ENCODE data around the gene MLXIP. TPM values are rescaled to one million over a fixed set of nuclear protein-coding genes. Genes with fewer than 3 reads are reported as not detected.

MLXIP gene
- total RNA-seq, 4 donors from 2014 or later: 99.5 to 302 (median 151) TPM

- in situ Hi-C loops (cut with MboI; ENCODE audit: low pct_ligation_motif_present in 1 of 4, low pct_unique_long_range_greater_than_20kb in 1 of 4, low sequenced_read_pairs in 3 of 4): loop anchor here in 3 of 4 donors (5.0 to 10.0 kb wide), 2 partner anchors 66 to 68 kb away; no protein-coding TSS in a partner anchor
- peaks cover 51 to 78% (median 72%) of the 10 kb centered on the region in 4 donors for H3K4me1 ChIP-seq
- 8% methylated on average over 21 of the region's 22 CpGs; no CpG with 5 or more reads in 1 of the 2 donors for WGBS, 2 donors (ENCODE audit: low coverage in 1 of 2)
These were observed 44.6 kb downstream of the MLXIP start for GRCh38 chr12:122123051-122123760.

GRCh38 chr12:122123761-122124145, 45.2 kb downstream of the MLXIP start:
- 70 to 80% methylated on average over 1 to 9 of the region's 9 CpGs for whole genome bisulfite sequencing, 2 donors (ENCODE audit: low coverage in 1 of 2)
- no peak for DNase-seq
- Histone ChIP-seq H3K9me3 (no peaks in the 10 kb centered on the region), H3K4me3 (no peak overlapping the region), H3K27ac (peak overlapping the region; percentile 58 to 80 (median 76)), H3K27me3 (no peaks in the 10 kb centered on the region), H3K4me1 (peaks cover 45 to 73% (median 67%) of the 10 kb centered on the region in 4 donors), H3K36me3 (peaks cover 0 to 15% (median 6%) of the 10 kb centered on the region in 4 donors)
- in situ Hi-C loops (cut with MboI; ENCODE audit: low pct_ligation_motif_present in 1 of 4, low pct_unique_long_range_greater_than_20kb in 1 of 4, low sequenced_read_pairs in 3 of 4) (loop anchor here in 3 of 4 donors (5.0 to 10.0 kb wide), 2 partner anchors 66 to 69 kb away; no protein-coding TSS in a partner anchor), intact Hi-C loops (cut with DNase I; ENCODE audit: low total_unique reads) (loop anchor here (2.0 kb wide), 1 partner anchor 69 kb away; no protein-coding TSS in a partner anchor)
- TF ChIP-seq EP300 (IDR thresholded peaks at IDR 0.05; ENCODE audit: low read depth): no peak
- no peak for TF ChIP-seq POLR2AphosphoS5 (IDR thresholded peaks at IDR 0.05)
- TF ChIP-seq, protein P1, sequence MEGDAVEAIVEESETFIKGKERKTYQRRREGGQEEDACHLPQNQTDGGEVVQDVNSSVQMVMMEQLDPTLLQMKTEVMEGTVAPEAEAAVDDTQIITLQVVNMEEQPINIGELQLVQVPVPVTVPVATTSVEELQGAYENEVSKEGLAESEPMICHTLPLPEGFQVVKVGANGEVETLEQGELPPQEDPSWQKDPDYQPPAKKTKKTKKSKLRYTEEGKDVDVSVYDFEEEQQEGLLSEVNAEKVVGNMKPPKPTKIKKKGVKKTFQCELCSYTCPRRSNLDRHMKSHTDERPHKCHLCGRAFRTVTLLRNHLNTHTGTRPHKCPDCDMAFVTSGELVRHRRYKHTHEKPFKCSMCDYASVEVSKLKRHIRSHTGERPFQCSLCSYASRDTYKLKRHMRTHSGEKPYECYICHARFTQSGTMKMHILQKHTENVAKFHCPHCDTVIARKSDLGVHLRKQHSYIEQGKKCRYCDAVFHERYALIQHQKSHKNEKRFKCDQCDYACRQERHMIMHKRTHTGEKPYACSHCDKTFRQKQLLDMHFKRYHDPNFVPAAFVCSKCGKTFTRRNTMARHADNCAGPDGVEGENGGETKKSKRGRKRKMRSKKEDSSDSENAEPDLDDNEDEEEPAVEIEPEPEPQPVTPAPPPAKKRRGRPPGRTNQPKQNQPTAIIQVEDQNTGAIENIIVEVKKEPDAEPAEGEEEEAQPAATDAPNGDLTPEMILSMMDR (IDR thresholded peaks at IDR 0.05): no peak
- no peak for TF ChIP-seq POLR2A (IDR thresholded peaks at IDR 0.05)

More at GRCh38 chr12:122123051-122123760, 44.6 kb downstream of the MLXIP start:
- peak; percentile 83 for DNase-seq
- H3K27me3 ChIP-seq: no peaks in the 10 kb centered on the region
- H3K36me3 ChIP-seq: peaks cover 0 to 10% (median 4%) of the 10 kb centered on the region in 4 donors
- no peak overlapping the region for H3K4me3 ChIP-seq
- intact Hi-C loops (cut with DNase I; ENCODE audit: low total_unique reads): loop anchor here (2.0 kb wide), 1 partner anchor 68 kb away; no protein-coding TSS in a partner anchor
- peak overlapping the region; percentile 58 to 80 (median 76) for H3K27ac ChIP-seq
- no peaks in the 10 kb centered on the region for H3K9me3 ChIP-seq
- TF ChIP-seq, protein P1 (IDR thresholded peaks at IDR 0.05): peak; percentile 73 to 93 (median 81)
- peak in 1 of 3 donors; percentile 11 for TF ChIP-seq POLR2AphosphoS5 (IDR thresholded peaks at IDR 0.05)
- TF ChIP-seq EP300 (IDR thresholded peaks at IDR 0.05; ENCODE audit: low read depth): no peak
- TF ChIP-seq POLR2A (IDR thresholded peaks at IDR 0.05): no peak

DNA sequence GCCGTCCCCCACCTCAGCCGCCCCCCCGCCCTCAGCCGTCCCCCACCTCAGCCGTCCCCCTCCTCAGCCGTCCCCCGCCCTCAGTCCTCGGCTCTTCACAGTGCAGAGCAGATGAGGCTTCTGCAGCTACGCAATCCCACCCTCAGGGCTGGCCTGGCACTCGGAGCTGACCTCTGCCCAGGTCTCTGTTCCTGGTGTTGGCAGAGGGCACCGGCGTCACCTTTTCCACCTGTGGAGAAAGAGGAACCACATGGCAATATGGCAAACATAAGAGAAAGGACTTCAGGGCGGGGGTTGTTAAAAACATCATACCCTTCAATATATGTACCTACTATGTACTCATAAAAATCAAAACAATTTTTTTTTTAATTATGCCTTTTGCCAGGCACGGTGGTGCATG, 45.8 kb downstream of the MLXIP start:
- TF ChIP-seq, protein P1 (IDR thresholded peaks at IDR 0.05): no peak
- no peak for TF ChIP-seq POLR2AphosphoS5 (IDR thresholded peaks at IDR 0.05)
- TF ChIP-seq POLR2A (IDR thresholded peaks at IDR 0.05): no peak
- TF ChIP-seq EP300 (IDR thresholded peaks at IDR 0.05; ENCODE audit: low read depth): no peak
- in situ Hi-C loops (cut with MboI; ENCODE audit: low pct_ligation_motif_present in 1 of 4, low pct_unique_long_range_greater_than_20kb in 1 of 4, low sequenced_read_pairs in 3 of 4): loop anchor here in 3 of 4 donors (5.0 to 10.0 kb wide), 2 partner anchors 67 to 70 kb away; no protein-coding TSS in a partner anchor
- no peak for DNase-seq
- H3K4me1 ChIP-seq: peaks cover 45 to 68% (median 66%) of the 10 kb centered on the region in 4 donors
- H3K27ac ChIP-seq: peak overlapping the region; percentile 12 to 63 (median 36)
- peaks cover 0 to 21% (median 9%) of the 10 kb centered on the region in 4 donors for H3K36me3 ChIP-seq
- no peaks in the 10 kb centered on the region for H3K27me3 ChIP-seq
- intact Hi-C loops (cut with DNase I; ENCODE audit: low total_unique reads): no loop called here
- no peaks in the 10 kb centered on the region for H3K9me3 ChIP-seq
- WGBS, 2 donors (ENCODE audit: low coverage in 1 of 2): 53 to 63% methylated on average over 2 to 6 of the region's 14 CpGs
- no peak overlapping the region for H3K4me3 ChIP-seq

Data from transverse colon (tissue), 4 donors.